ENCODE data around the gene TP53AIP1. TPM values are rescaled to one million over a fixed set of nuclear protein-coding genes. Genes with fewer than 3 reads are reported as not detected.

Gene TP53AIP1
- total and polyA plus RNA-seq, 2 of the 8 experiments (the other 6 are each of a cell fraction or from before 2014, with no cell fraction given), result 0.03 TPM; not detected in 1

DNA sequence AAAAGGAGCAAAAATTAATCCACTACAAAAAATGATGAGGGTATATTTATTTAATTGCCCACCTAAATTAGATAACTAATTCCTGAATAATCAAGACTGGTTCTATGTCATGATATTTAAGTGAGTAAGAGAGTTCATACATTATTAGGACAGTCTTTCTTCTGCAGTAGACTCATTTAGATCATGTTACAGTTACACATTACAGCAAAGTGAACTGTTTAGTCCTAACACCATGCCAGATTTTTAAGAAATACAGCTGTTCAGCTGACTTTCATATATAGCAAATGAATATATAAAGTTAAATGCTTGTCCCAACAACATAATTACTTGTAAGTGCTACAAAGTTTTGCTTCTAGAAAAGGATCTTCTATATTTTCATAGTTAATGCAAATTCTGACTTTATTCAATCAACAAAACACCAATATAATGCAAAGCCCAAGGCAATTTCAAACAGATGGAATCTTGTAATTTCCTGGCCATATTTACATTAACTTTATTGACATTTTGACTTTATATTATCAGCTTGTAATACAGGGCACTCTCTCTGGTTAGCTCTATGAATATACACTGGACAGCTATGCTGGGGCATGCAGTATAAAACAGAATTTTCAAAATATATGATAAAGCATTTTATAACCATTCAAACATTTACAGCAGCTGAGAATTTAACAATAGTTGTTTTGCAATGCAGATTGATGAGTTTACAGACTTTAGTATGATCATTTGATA lies 45.7 kb upstream of the TP53AIP1 start:
- H3K23ac ChIP-seq (ENCODE audit: insufficient read length), result no peak overlapping the region
- no peaks in the 10 kb centered on the region for H3K36me3 ChIP-seq (ENCODE audit: control insufficient read depth in 2 of 4, insufficient read depth in 4 of 4, low read length in 3 of 4)
- no peaks in the 10 kb centered on the region for H4K20me1 ChIP-seq (replicated peaks in 1 of 2; ENCODE audit: control insufficient read depth in 1 of 2, insufficient read depth in 2 of 2, low read length in 2 of 2)
- H4K5ac ChIP-seq (ENCODE audit: insufficient read length, low read depth, low read length), result no peak overlapping the region
- no peak overlapping the region for H3K56ac ChIP-seq (replicated peaks; ENCODE audit: insufficient read length, low read depth, low read length)
- H2BK20ac ChIP-seq (ENCODE audit: low read length), result no peak overlapping the region
- H3K9ac ChIP-seq (replicated peaks in 1 of 4; ENCODE audit: extremely low read depth in 1 of 4, low read depth in 3 of 4, low read length in 3 of 4), result no peak overlapping the region
- H2AK5ac ChIP-seq (ENCODE audit: low read depth, low read length), result no peak overlapping the region
- no peak overlapping the region for H2AFZ ChIP-seq (ENCODE audit: low read length)
- no peak for DNase-seq (ENCODE audit: low read depth in 1 of 2, low spot score in 2 of 2)
- no peaks in the 10 kb centered on the region for H3K23me2 ChIP-seq (ENCODE audit: low read depth, low read length)
- POLR2A ChIA-PET (ENCODE audit: partially characterized antibody), result no interaction called here
- H2BK120ac ChIP-seq (replicated peaks; ENCODE audit: low read depth, low read length), result no peak overlapping the region
- no peak overlapping the region for H2BK5ac ChIP-seq (ENCODE audit: low read depth, low read length)
- no peak overlapping the region for H3K14ac ChIP-seq (ENCODE audit: insufficient read length)
- CTCF ChIA-PET (ENCODE audit: partially characterized antibody), result no interaction called here
- no peak for FAIRE-seq
- no peaks in the 10 kb centered on the region for H3K4me1 ChIP-seq (replicated peaks in 1 of 4; ENCODE audit: control insufficient read depth in 3 of 4, insufficient read depth in 4 of 4, low read length in 3 of 4)
- no peaks in the 10 kb centered on the region for H3K79me2 ChIP-seq (ENCODE audit: control insufficient read depth in 1 of 2, insufficient read depth in 2 of 2, low read length in 2 of 2)
- no peak overlapping the region for H3K4ac ChIP-seq (replicated peaks; ENCODE audit: insufficient read length, low read depth, low read length)
- H3K79me1 ChIP-seq (ENCODE audit: low read depth, low read length), result no peaks in the 10 kb centered on the region
- H3K18ac ChIP-seq (ENCODE audit: extremely low read depth, low read length), result no peak overlapping the region
- H2BK15ac ChIP-seq (ENCODE audit: low read length), result no peak overlapping the region
- H3K4me3 ChIP-seq (ENCODE audit: extremely low read depth in 1 of 4, insufficient read depth in 2 of 4, low read depth in 3 of 4, low read length in 4 of 4), result no peak overlapping the region
- H4K8ac ChIP-seq (ENCODE audit: extremely low read depth, insufficient read depth, low read length), result no peak overlapping the region
- H2BK12ac ChIP-seq (ENCODE audit: low read depth, low read length), result no peak overlapping the region
- no peaks in the 10 kb centered on the region for H3K27me3 ChIP-seq (replicated peaks in 1 of 4; ENCODE audit: control insufficient read depth in 3 of 4, extremely low read depth in 1 of 4, insufficient read depth in 3 of 4, low read length in 3 of 4)
- H4K91ac ChIP-seq (replicated peaks; ENCODE audit: insufficient read length, low read length), result no peak overlapping the region
- no peaks in the 10 kb centered on the region for H3K9me3 ChIP-seq (ENCODE audit: insufficient read depth in 2 of 2, low read depth in 1 of 2, low read length in 1 of 2)
- H3K4me2 ChIP-seq (ENCODE audit: insufficient read depth in 1 of 2, low read depth in 2 of 2, low read length in 2 of 2), result no peak overlapping the region
- H3K27ac ChIP-seq (ENCODE audit: low read depth, low read length), result no peak overlapping the region
- TF ChIP-seq RFX5 (IDR thresholded peaks at IDR 0.05; ENCODE audit: borderline replicate concordance, low read depth, low read length), result no peak
- TF ChIP-seq GABPA (IDR thresholded peaks at IDR 0.05; ENCODE audit: borderline replicate concordance, insufficient read depth, low read length), result no peak
- TF ChIP-seq POU5F1 (IDR thresholded peaks at IDR 0.05; ENCODE audit: low read depth, low read length), result no peak
- TF ChIP-seq HDAC2 (IDR thresholded peaks at IDR 0.05; ENCODE audit: borderline replicate concordance in 1 of 2, low read depth in 2 of 2, low read length in 2 of 2), result no peak

All from H1 (cell line).